ENCODE results near the gene FNIP2. TPM values are rescaled to one million over a fixed set of nuclear protein-coding genes. Genes with fewer than 3 reads are reported as not detected.

FNIP2 gene
- total RNA-seq (100 to 1,000 TPM in 1 of 5 donors, 10 to 100 TPM in 4; 28.7 to 109 (median 38.8) TPM), polyA plus RNA-seq (10 to 100 TPM in 1 of 3 donors, 1 to 10 TPM in 2; 4.8 to 15.7 (median 6.8) TPM)
- long read RNA-seq, donor 1: 0 reads
- long read RNA-seq, donor 2: 0 reads
- long read RNA-seq, donor 3: 0 reads
- long read RNA-seq, donor 4: 0 reads
- long read RNA-seq, donor 5, full-length matches to known transcripts: 1 of 1 reads
- long read RNA-seq, donor 5, partial matches to known transcripts: 0 of 1 reads
- long read RNA-seq, donor 5, other reads (novel, unspliced or antisense): 0 of 1 reads
- long read RNA-seq, donor 6, partial matches to known transcripts: 0 of 7 reads
- long read RNA-seq, donor 6, other reads (novel, unspliced or antisense): 7 of 7 reads
- long read RNA-seq, donor 7: 0 reads
- long read RNA-seq, donor 8, full-length matches to known transcripts: 1 of 1 reads
- long read RNA-seq, donor 8, partial matches to known transcripts: 0 of 1 reads
- long read RNA-seq, donor 8, other reads (novel, unspliced or antisense): 0 of 1 reads
- long read RNA-seq, donor 9, partial matches to known transcripts: 6 of 6 reads
- long read RNA-seq, donor 9, other reads (novel, unspliced or antisense): 0 of 6 reads
- long read RNA-seq, donor 10: 0 reads

GRCh38 chr4:158768555-158769174 lies at the start of gene FNIP2:
Gene FNIP2 (plus strand): TSS chr4:158769026. CDS start chr4:158769213, 187 bp downstream.
- no peak for TF ChIP-seq CTCF (IDR thresholded peaks at IDR 0.05)
- peak; percentile 4 to 78 (median 63) for TF ChIP-seq POLR2AphosphoS5 (IDR thresholded peaks at IDR 0.05)
- peak within 1 kb of the TSS; percentile 78 to 84 (median 82) for H3K4me3 ChIP-seq
- H3K36me3 ChIP-seq: no peaks in the 10 kb centered on the region
- peaks cover 16 to 57% (median 42%) of the 10 kb centered on the region in 4 donors for H3K4me1 ChIP-seq
- peak; percentile 86 to 95 for DNase-seq
- peak within 1 kb of the TSS; percentile 88 to 95 (median 89) for H3K27ac ChIP-seq
- WGBS, 5 donors: 0 to 2% (median 1%) methylated on average over 29 to 88 of the region's 88 CpGs
- no peaks in the 10 kb centered on the region for H3K9me3 ChIP-seq
- H3K27me3 ChIP-seq: no peaks in the 10 kb centered on the region
- intact Hi-C loops (cut with DNase I; ENCODE audit: low total_unique reads): no loop called here

- intact Hi-C loops (cut with DNase I; ENCODE audit: low total_unique reads): loop anchor here (10.0 kb wide), 2 partner anchors 453 to 483 kb away; no protein-coding TSS in a partner anchor
- no peak for DNase-seq
- no peaks in the 10 kb centered on the region for H3K27me3 ChIP-seq
- no peaks in the 10 kb centered on the region for H3K9me3 ChIP-seq
- no peak overlapping the region for H3K27ac ChIP-seq
- H3K36me3 ChIP-seq: peaks cover 18 to 45% (median 42%) of the 10 kb centered on the region in 4 donors
- TF ChIP-seq POLR2AphosphoS5 (IDR thresholded peaks at IDR 0.05) (no peak), EP300 (IDR thresholded peaks at IDR 0.05) (no peak), POLR2A (IDR thresholded peaks at IDR 0.05) (no peak), CTCF (IDR thresholded peaks at IDR 0.05) (no peak)
- peak overlapping the region in 2 of 4 donors; percentile 68 to 79 for H3K4me3 ChIP-seq
- WGBS, 5 donors: 91 to 100% (median 96%) methylated on average over 1 of the region's 1 CpG
- H3K4me1 ChIP-seq: peaks cover 10 to 30% (median 18%) of the 10 kb centered on the region in 4 donors
Observed at GRCh38 chr4:158721680-158722079, 47.1 kb upstream of the FNIP2 start.

GRCh38 chr4:158722291-158722916 lies 46.4 kb upstream of the FNIP2 start:
- 3 to 9% (median 7%) methylated on average over 16 of the region's 16 CpGs for WGBS, 5 donors
- Histone ChIP-seq H3K4me1 (peaks cover 10 to 30% (median 18%) of the 10 kb centered on the region in 4 donors), H3K36me3 (peaks cover 15 to 38% (median 34%) of the 10 kb centered on the region in 4 donors), H3K27me3 (no peaks in the 10 kb centered on the region), H3K9me3 (no peaks in the 10 kb centered on the region), H3K4me3 (peak overlapping the region; percentile 68 to 93 (median 82)), H3K27ac (peak overlapping the region; percentile 88 to 95 (median 93))
- peak in 1 of 2 donors; percentile 75 for DNase-seq
- intact Hi-C loops (cut with DNase I; ENCODE audit: low total_unique reads): loop anchor here (10.0 kb wide), 2 partner anchors 452 to 482 kb away; no protein-coding TSS in a partner anchor
- TF ChIP-seq POLR2AphosphoS5 (IDR thresholded peaks at IDR 0.05): no peak
- TF ChIP-seq POLR2A (IDR thresholded peaks at IDR 0.05): no peak
- no peak for TF ChIP-seq CTCF (IDR thresholded peaks at IDR 0.05)
- TF ChIP-seq EP300 (IDR thresholded peaks at IDR 0.05): no peak
